AG20443 (cell line): ENCODE results near the gene HEPHL1.
"Not testable (repeated sequence)": the region's sequence is repeated elsewhere in the genome, so short reads cannot be mapped to it uniquely, and the experiment has no call there.

Experiments
- DNase-seq: peaks from one replicate; pipeline ENCODE4 v3.0.0; 2012; ENCODE audit warnings: low spot score, mixed read lengths

Gene HEPHL1

GRCh38 chr11:94090401-94090800, 69.2 kb downstream of the HEPHL1 start:
- DNase-seq: no peak

- DNase-seq: no peak
These were observed 69.9 kb downstream of the HEPHL1 start for GRCh38 chr11:94091091-94091490.

GRCh38 chr11:94100253-94100652, 79.1 kb downstream of the HEPHL1 start:
- no peak for DNase-seq

- DNase-seq: no peak
These were observed 82.3 kb downstream of the HEPHL1 start for GRCh38 chr11:94103471-94103870.

GRCh38 chr11:94104734-94105133, 83.6 kb downstream of the HEPHL1 start:
- DNase-seq: no peak

- no peak for DNase-seq
These were observed 85.6 kb downstream of the HEPHL1 start for GRCh38 chr11:94106716-94107115.

GRCh38 chr11:94107363-94107762, 86.2 kb downstream of the HEPHL1 start:
- no peak for DNase-seq

GRCh38 chr11:94111241-94111640, 90.1 kb downstream of the HEPHL1 start:
- DNase-seq: no peak

- DNase-seq: no peak
These were observed 90.5 kb downstream of the HEPHL1 start for GRCh38 chr11:94111660-94112059.

GRCh38 chr11:94112206-94112953, 91.2 kb downstream of the HEPHL1 start:
- DNase-seq: no peak

- no peak for DNase-seq
These were observed 96.0 kb downstream of the HEPHL1 start for GRCh38 chr11:94117197-94117574.

GRCh38 chr11:94117871-94118270, 96.7 kb downstream of the HEPHL1 start:
- no peak for DNase-seq

- DNase-seq: not testable (repeated sequence)
These were observed 98.5 kb downstream of the HEPHL1 start for GRCh38 chr11:94119676-94120075.

- DNase-seq: not testable (repeated sequence)
These were observed 99.4 kb downstream of the HEPHL1 start for GRCh38 chr11:94120516-94120915.

- no peak for DNase-seq
These were observed 99.8 kb downstream of the HEPHL1 start for GRCh38 chr11:94120946-94121345.

GRCh38 chr11:94125407-94126115, 104.4 kb downstream of the HEPHL1 start:
- DNase-seq: no peak

GRCh38 chr11:94127638-94128037, 106.5 kb downstream of the HEPHL1 start:
- no peak for DNase-seq

- DNase-seq: peak; percentile 47
These were observed 107.2 kb downstream of the HEPHL1 start for GRCh38 chr11:94128291-94128745.

GRCh38 chr11:94128746-94129511, 107.8 kb downstream of the HEPHL1 start, which contains the start of gene PANX1:
Gene PANX1 (plus strand): TSS chr11:94128841. CDS start chr11:94129313, 472 bp downstream.
- DNase-seq: peak; percentile 89

- DNase-seq: no peak
These were observed 108.6 kb downstream of the HEPHL1 start for GRCh38 chr11:94129512-94130297.

- peak; percentile 83 for DNase-seq
These were observed 109.3 kb downstream of the HEPHL1 start for GRCh38 chr11:94130298-94131046.
